HG03064 (cell line): ENCODE measurements around the gene CBX4.

Experiments used
- ATAC-seq: cut with Tn5 transposase; IDR thresholded peaks from one replicate; pipeline ENCODE4 v1.9.1; 2021; ENCODE audit warnings: low read depth; ENCODE audit not compliant: unreplicated experiment

Gene CBX4

GRCh38 chr17:79839356-79840268 lies at the start of gene CBX4:
CBX4 (minus strand) TSS chr17:79839440; CDS start chr17:79839251, 189 bp downstream.
- no peak for ATAC-seq

- ATAC-seq: no peak
These were observed 48.8 kb upstream of the CBX4 start for GRCh38 chr17:79888009-79888540.

GRCh38 chr17:79887451-79887991 lies 48.3 kb upstream of the CBX4 start:
- ATAC-seq: no peak

GRCh38 chr17:79883202-79883601 lies 44.0 kb upstream of the CBX4 start:
- no peak for ATAC-seq

GRCh38 chr17:79878329-79878947 lies 39.2 kb upstream of the CBX4 start:
- ATAC-seq: no peak

- no peak for ATAC-seq
These were observed 37.8 kb upstream of the CBX4 start for GRCh38 chr17:79877041-79877440.

GRCh38 chr17:79875511-79875910 lies 36.3 kb upstream of the CBX4 start:
- no peak for ATAC-seq

- no peak for ATAC-seq
These were observed 35.2 kb upstream of the CBX4 start for GRCh38 chr17:79874329-79874981.

- ATAC-seq: no peak
These were observed 34.3 kb upstream of the CBX4 start for GRCh38 chr17:79873583-79873982.

- no peak for ATAC-seq
These were observed 33.5 kb upstream of the CBX4 start for GRCh38 chr17:79872762-79873161.

GRCh38 chr17:79871131-79871530 lies 31.9 kb upstream of the CBX4 start:
- ATAC-seq: no peak

GRCh38 chr17:79870540-79870939 lies 31.3 kb upstream of the CBX4 start:
- ATAC-seq: no peak

- no peak for ATAC-seq
These were observed 27.7 kb upstream of the CBX4 start for GRCh38 chr17:79866791-79867518.

GRCh38 chr17:79865351-79866210 lies 26.3 kb upstream of the CBX4 start:
- ATAC-seq: no peak

- no peak for ATAC-seq
These were observed 25.5 kb upstream of the CBX4 start for GRCh38 chr17:79864617-79865250.

GRCh38 chr17:79864147-79864546 lies 24.9 kb upstream of the CBX4 start:
- no peak for ATAC-seq

- ATAC-seq: no peak
These were observed 23.7 kb upstream of the CBX4 start for GRCh38 chr17:79862771-79863440.

- no peak for ATAC-seq
These were observed 23.0 kb upstream of the CBX4 start for GRCh38 chr17:79862238-79862637.
